ENCODE results near the gene KDM8. TPM values are rescaled to one million over a fixed set of nuclear protein-coding genes. Genes with fewer than 3 reads are reported as not detected.
A peak's percentile ranks its signal among the peaks of the same experiment; 100 is the strongest.

Gene KDM8
- total and polyA plus RNA-seq, 2 experiments from 2014 or later, result 5.1 to 5.7 TPM

DNA sequence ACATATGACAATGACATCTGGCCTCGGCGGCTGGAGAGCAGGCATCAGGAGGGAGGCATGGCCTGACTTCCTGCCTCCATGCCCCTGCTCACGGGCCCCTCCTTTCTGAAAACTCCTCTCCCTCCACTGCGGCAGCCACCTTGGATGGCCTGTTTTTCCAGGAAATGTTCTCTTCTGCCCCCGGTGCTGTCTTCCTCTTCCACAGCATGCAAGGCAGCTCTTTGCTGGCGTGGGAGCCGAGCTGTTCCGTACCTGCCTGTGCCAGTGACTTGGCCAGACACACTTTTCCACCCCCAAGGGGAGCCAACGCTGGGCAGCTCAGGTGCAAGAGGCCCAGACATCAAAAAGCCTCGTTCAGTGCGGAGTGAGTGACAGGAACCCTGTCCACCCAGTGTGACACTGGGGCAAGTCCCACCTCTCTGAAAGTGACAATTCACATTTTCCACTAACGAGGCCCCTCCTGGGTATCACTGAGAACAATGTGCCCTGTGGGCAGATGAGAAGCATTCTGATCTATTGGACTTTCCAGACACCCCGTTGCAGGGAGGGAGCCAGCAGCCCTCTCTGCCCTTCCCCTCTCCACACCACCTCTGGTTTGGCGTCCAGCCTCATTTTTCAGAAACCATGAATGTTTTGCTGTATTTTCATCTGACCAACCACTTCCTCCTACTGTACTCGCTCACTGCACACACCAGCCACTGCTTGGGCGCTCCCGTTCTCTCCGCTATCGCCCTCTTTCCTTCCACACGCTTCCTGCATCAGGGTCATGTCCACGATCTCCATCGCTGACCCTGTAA is 34.1 kb downstream of the KDM8 start (continued):
- TF ChIP-seq, protein P1, sequence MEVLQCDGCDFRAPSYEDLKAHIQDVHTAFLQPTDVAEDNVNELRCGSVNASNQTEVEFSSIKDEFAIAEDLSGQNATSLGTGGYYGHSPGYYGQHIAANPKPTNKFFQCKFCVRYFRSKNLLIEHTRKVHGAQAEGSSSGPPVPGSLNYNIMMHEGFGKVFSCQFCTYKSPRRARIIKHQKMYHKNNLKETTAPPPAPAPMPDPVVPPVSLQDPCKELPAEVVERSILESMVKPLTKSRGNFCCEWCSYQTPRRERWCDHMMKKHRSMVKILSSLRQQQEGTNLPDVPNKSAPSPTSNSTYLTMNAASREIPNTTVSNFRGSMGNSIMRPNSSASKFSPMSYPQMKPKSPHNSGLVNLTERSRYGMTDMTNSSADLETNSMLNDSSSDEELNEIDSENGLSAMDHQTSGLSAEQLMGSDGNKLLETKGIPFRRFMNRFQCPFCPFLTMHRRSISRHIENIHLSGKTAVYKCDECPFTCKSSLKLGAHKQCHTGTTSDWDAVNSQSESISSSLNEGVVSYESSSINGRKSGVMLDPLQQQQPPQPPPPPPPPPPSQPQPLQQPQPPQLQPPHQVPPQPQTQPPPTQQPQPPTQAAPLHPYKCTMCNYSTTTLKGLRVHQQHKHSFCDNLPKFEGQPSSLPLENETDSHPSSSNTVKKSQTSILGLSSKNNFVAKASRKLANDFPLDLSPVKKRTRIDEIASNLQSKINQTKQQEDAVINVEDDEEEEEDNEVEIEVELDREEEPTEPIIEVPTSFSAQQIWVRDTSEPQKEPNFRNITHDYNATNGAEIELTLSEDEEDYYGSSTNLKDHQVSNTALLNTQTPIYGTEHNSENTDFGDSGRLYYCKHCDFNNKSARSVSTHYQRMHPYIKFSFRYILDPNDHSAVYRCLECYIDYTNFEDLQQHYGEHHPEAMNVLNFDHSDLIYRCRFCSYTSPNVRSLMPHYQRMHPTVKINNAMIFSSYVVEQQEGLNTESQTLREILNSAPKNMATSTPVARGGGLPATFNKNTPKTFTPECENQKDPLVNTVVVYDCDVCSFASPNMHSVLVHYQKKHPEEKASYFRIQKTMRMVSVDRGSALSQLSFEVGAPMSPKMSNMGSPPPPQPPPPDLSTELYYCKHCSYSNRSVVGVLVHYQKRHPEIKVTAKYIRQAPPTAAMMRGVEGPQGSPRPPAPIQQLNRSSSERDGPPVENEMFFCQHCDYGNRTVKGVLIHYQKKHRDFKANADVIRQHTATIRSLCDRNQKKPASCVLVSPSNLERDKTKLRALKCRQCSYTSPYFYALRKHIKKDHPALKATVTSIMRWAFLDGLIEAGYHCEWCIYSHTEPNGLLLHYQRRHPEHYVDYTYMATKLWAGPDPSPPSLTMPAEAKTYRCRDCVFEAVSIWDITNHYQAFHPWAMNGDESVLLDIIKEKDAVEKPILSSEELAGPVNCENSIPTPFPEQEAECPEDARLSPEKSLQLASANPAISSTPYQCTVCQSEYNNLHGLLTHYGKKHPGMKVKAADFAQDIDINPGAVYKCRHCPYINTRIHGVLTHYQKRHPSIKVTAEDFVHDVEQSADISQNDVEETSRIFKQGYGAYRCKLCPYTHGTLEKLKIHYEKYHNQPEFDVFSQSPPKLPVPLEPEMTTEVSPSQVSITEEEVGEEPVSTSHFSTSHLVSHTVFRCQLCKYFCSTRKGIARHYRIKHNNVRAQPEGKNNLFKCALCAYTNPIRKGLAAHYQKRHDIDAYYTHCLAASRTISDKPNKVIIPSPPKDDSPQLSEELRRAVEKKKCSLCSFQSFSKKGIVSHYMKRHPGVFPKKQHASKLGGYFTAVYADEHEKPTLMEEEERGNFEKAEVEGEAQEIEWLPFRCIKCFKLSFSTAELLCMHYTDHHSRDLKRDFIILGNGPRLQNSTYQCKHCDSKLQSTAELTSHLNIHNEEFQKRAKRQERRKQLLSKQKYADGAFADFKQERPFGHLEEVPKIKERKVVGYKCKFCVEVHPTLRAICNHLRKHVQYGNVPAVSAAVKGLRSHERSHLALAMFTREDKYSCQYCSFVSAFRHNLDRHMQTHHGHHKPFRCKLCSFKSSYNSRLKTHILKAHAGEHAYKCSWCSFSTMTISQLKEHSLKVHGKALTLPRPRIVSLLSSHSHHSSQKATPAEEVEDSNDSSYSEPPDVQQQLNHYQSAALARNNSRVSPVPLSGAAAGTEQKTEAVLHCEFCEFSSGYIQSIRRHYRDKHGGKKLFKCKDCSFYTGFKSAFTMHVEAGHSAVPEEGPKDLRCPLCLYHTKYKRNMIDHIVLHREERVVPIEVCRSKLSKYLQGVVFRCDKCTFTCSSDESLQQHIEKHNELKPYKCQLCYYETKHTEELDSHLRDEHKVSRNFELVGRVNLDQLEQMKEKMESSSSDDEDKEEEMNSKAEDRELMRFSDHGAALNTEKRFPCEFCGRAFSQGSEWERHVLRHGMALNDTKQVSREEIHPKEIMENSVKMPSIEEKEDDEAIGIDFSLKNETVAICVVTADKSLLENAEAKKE (CRISPR knock-in tag; IDR thresholded peaks at IDR 0.05), result no peak
- no peak for TF ChIP-seq EZH2 (IDR thresholded peaks at IDR 0.05; ENCODE audit: low read depth, unreplicated experiment)
- TF ChIP-seq EZH2phosphoT487 (IDR thresholded peaks at IDR 0.05; ENCODE audit: unreplicated experiment), result no peak

DNA sequence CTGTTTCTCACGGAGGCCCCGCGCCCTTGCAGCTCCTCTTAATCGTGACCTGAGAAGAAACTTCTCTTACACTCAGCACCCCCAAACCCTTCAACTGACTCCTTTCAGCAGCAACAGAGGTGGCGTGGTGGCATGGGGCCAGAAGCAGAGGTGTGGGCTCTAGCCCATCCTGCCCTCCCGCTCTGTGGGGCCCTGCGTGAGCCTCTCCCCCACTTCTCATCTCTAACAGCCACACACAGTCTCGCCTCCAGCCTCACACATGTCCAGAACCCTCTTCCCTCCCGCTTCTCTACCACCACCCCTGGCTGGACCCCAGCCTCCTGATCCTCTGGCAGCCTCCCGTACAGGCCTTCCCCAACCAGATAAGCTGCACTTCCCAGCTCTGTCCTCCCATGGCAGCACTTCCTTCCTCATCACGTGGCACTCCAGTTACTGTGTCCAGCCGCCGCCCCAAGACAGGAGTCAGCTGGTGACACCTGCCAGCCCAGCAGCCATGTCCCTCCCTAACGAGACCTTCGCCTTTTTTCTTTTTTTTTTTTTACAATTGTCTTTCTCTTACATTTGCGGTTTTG is 34.8 kb downstream of the KDM8 start:
- peaks cover 3% of the 10 kb centered on the region for H3K27me3 Mint-ChIP-seq (ENCODE audit: insufficient read depth, low read depth, poor library complexity)
- H2AFZ ChIP-seq, result no peak overlapping the region
- TF ChIP-seq JUNB (IDR thresholded peaks at IDR 0.05; ENCODE audit: unreplicated experiment) (no peak), EZH2 (IDR thresholded peaks at IDR 0.05; ENCODE audit: low read depth, unreplicated experiment) (no peak), NANOG (IDR thresholded peaks at IDR 0.05; ENCODE audit: borderline replicate concordance) (no peak), ZNF114 (CRISPR knock-in tag; IDR thresholded peaks at IDR 0.05) (no peak)
- TF ChIP-seq, protein P1 (CRISPR knock-in tag; IDR thresholded peaks at IDR 0.05), result no peak
- TF ChIP-seq, protein P2, sequence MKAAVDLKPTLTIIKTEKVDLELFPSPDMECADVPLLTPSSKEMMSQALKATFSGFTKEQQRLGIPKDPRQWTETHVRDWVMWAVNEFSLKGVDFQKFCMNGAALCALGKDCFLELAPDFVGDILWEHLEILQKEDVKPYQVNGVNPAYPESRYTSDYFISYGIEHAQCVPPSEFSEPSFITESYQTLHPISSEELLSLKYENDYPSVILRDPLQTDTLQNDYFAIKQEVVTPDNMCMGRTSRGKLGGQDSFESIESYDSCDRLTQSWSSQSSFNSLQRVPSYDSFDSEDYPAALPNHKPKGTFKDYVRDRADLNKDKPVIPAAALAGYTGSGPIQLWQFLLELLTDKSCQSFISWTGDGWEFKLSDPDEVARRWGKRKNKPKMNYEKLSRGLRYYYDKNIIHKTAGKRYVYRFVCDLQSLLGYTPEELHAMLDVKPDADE (IDR thresholded peaks at IDR 0.05), result no peak

More for the DNA sequence above, 34.8 kb downstream of the KDM8 start:
- no peak overlapping the region for H3K4me2 ChIP-seq
- H3K79me2 ChIP-seq (replicated peaks; ENCODE audit: insufficient read depth), result no peaks in the 10 kb centered on the region
- peaks cover 5% of the 10 kb centered on the region for H3K4me1 ChIP-seq (ENCODE audit: insufficient read depth)
- no peak overlapping the region for H3K27ac ChIP-seq (ENCODE audit: low read depth)
- H3K4me3 ChIP-seq, result no peak overlapping the region
- Mint-ChIP-seq H3K4me3 (no peak overlapping the region), H3K4me1 (peaks cover 33% of the 10 kb centered on the region), H3K36me3 (ENCODE audit: low read depth) (no peaks in the 10 kb centered on the region), H3K27ac (peak overlapping the region; percentile 60; the same call in 1 of the 2 replicates), H3K9me3 (no peaks in the 10 kb centered on the region)
- H4K20me1 ChIP-seq (replicated peaks; ENCODE audit: insufficient read depth), result no peaks in the 10 kb centered on the region
- DNase-seq (ENCODE audit: low spot score) (no peak), ATAC-seq (no peak)
- H3F3A ChIP-seq (replicated peaks; ENCODE audit: low read depth), result no peaks in the 10 kb centered on the region
- no peaks in the 10 kb centered on the region for H3K27me3 ChIP-seq (ENCODE audit: insufficient read depth)
- no peaks in the 10 kb centered on the region for H3K36me3 ChIP-seq (ENCODE audit: insufficient read depth)
- no peaks in the 10 kb centered on the region for H3K9me2 ChIP-seq (ENCODE audit: insufficient read depth)
